Lower leg skin (tissue), 4 donors: ENCODE results near the gene KRT75. TPM values are rescaled to one million over a fixed set of nuclear protein-coding genes. Genes with fewer than 3 reads are reported as not detected.

ENCODE experiments used
- DNase-seq, 2 donors: peaks; one replicate each; pipeline ENCODE4 v3.0.0-alpha.2; 2019; ENCODE audit warnings: low spot score in 2 of 2
- H3K4me3 ChIP-seq: fragments of 200-600 bp; sonication (generic); 2 replicates; pipeline ENCODE4 v1.5.1; 2017; ENCODE audit warnings: mild to moderate bottlenecking, low read depth; ENCODE audit not compliant: poor library complexity, severe bottlenecking
- POLR2A ChIP-seq, 2 donors: fragments of 450-650 bp; IDR thresholded peaks; one replicate each; pipeline ENCODE4 v1.6.1; 2016 to 2017; ENCODE audit warnings: antibody characterized with exemption in 2 of 2, mild to moderate bottlenecking in 1 of 2, moderate library complexity in 1 of 2
- WGBS, 2 donors: methylation state at CpG; one replicate each; pipeline ENCODE4 v1.1.5; 2018; 5-methylcytosine and 5-hydroxymethylcytosine counted together
- intact Hi-C: fragments of 100-400 bp; cut with DNase I; formaldehyde crosslinking; loops from one replicate; pipeline ENCODE4 v1.15.0; 2023; ENCODE audit warnings: low total_unique reads
- total RNA-seq, 4 donors: library from RNA; depleted of rRNA; stranded (reverse); fragments of >200 nt; gene quantifications; one replicate each; pipeline ENCODE4 v1.1.0, GENCODE V29; 2016
- TF ChIP-seq, protein P1 (sequence below), 3 donors: fragments of 450-650 bp; IDR thresholded peaks; one replicate each; pipeline ENCODE4 v1.5.1; 2016; ENCODE audit warnings: antibody characterized with exemption in 3 of 3, mild to moderate bottlenecking in 3 of 3, moderate library complexity in 2 of 3

Gene KRT75
- total RNA-seq, 4 donors from 2014 or later = 1.6 to 31.9 (median 4.9) TPM

DNA sequence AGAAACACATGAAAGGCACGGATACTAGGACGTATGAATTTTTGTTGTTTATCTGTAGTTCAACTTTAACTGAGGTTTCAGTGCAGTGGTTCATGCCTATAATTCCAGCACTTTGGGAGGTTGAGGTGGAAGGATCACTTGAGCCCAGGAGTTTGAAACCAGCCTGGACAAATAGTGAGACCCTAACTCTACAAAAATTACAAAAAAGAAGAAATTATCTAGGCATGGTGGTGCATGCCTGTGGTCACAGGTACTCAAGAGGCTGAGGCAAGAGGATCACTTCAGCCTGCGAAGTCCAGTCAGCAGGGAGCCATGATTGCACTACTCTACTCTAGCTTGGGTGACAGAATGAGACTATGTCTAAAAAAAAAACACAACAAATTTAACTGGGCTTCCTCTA, 9.8 kb upstream of the KRT75 start:
- DNase-seq = no peak
- no peak overlapping the region for H3K4me3 ChIP-seq
- 94 to 97% methylated on average over 3 of the region's 3 CpGs for WGBS, 2 donors
- intact Hi-C loops = no loop called here
- TF ChIP-seq, protein P1, sequence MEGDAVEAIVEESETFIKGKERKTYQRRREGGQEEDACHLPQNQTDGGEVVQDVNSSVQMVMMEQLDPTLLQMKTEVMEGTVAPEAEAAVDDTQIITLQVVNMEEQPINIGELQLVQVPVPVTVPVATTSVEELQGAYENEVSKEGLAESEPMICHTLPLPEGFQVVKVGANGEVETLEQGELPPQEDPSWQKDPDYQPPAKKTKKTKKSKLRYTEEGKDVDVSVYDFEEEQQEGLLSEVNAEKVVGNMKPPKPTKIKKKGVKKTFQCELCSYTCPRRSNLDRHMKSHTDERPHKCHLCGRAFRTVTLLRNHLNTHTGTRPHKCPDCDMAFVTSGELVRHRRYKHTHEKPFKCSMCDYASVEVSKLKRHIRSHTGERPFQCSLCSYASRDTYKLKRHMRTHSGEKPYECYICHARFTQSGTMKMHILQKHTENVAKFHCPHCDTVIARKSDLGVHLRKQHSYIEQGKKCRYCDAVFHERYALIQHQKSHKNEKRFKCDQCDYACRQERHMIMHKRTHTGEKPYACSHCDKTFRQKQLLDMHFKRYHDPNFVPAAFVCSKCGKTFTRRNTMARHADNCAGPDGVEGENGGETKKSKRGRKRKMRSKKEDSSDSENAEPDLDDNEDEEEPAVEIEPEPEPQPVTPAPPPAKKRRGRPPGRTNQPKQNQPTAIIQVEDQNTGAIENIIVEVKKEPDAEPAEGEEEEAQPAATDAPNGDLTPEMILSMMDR (IDR thresholded peaks at IDR 0.05) = no peak
- no peak for TF ChIP-seq POLR2A (IDR thresholded peaks at IDR 0.05)

DNA sequence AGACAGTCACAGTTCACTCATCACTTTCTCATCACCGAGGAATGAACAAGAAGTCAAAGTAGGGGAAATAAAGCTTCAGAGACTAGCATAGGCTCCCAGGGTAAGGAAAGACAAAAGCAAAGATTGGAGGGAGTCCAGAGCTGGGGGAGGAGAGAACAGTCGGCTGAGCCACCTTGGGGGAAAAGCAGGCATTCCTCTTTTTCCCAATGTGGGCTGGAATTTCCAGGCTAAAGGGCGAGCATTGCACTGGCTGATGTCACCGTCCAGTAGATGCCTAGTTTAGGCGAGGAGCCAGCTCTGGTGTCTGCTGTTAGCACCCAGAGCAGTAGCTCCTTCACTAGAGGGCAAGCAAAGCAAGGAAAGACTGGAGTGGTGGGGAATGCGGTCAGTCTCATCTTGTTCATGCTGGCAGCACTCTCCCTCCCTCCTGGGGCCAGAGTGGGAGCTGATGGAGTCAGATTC, 8.5 kb upstream of the KRT75 start:
- WGBS, 2 donors = 41 to 61% methylated on average over 6 of the region's 6 CpGs
- no peak overlapping the region for H3K4me3 ChIP-seq
- TF ChIP-seq POLR2A (IDR thresholded peaks at IDR 0.05) = no peak
- TF ChIP-seq, protein P1 (IDR thresholded peaks at IDR 0.05) = no peak
- peak in 1 of 2 donors; percentile 54 for DNase-seq
- intact Hi-C loops = no loop called here

DNA sequence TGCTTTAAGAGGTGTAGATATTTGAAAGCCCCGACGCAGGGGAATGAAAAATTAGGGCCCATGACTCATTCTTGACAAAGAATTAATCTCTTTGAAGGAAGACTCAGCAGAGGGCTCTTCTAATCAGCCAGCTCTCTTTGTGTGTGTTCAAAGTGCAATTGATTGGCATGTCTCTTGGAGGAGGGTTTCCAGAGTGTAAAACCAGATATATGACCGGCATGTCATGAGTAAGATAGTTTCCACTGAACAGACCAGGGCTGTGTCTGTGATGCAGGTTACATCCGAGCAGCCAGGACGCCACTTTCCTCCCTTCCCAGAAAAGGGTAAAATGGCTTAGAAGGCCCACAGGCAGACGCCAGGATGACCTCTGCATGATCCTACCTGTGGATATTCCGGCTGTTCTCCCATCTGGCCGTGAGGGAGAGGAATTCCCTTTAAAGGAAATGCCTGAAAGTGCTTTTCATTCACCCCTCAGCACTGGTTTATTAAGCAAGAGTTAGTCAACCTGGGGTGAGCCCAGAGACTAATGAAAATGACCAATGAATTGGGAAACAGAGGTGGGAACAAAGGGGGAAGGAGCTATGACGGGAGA, 7.2 kb upstream of the KRT75 start:
- intact Hi-C loops = no loop called here
- WGBS, 2 donors = 63 to 77% methylated on average over 9 of the region's 9 CpGs
- peak in 1 of 2 donors; percentile 29 for DNase-seq
- no peak overlapping the region for H3K4me3 ChIP-seq
- TF ChIP-seq, protein P1 (IDR thresholded peaks at IDR 0.05) = no peak
- TF ChIP-seq POLR2A (IDR thresholded peaks at IDR 0.05) = no peak

GRCh38 chr12:52440821-52441319, 6.7 kb upstream of the KRT75 start:
- H3K4me3 ChIP-seq = no peak overlapping the region
- WGBS, 2 donors = 66 to 79% methylated on average over 5 of the region's 5 CpGs
- TF ChIP-seq, protein P1 (IDR thresholded peaks at IDR 0.05) = no peak
- no peak for TF ChIP-seq POLR2A (IDR thresholded peaks at IDR 0.05)
- intact Hi-C loops = no loop called here
- DNase-seq = peak in 1 of 2 donors; percentile 48

DNA sequence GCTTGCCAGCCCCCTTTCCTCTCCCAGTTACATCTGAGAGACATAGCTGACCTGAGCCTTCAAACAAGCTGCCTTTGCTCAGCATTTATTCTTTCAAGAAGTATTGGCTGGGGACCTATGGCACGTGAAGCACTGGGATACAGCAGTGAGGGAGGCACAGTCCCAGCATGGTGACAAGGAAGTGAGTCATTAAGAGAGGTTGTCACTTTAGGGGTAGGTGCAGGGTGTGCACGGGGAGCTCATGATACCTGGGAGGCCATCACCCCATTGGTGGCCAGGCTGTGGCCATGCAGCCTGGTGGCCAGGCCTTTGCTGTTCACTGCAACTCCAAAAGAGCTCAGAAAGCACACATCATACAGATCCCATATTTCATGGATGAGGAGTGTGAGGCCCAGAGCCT, 5.7 kb upstream of the KRT75 start:
- intact Hi-C loops = no loop called here
- TF ChIP-seq, protein P1 (IDR thresholded peaks at IDR 0.05) = no peak
- TF ChIP-seq POLR2A (IDR thresholded peaks at IDR 0.05) = no peak

DNA sequence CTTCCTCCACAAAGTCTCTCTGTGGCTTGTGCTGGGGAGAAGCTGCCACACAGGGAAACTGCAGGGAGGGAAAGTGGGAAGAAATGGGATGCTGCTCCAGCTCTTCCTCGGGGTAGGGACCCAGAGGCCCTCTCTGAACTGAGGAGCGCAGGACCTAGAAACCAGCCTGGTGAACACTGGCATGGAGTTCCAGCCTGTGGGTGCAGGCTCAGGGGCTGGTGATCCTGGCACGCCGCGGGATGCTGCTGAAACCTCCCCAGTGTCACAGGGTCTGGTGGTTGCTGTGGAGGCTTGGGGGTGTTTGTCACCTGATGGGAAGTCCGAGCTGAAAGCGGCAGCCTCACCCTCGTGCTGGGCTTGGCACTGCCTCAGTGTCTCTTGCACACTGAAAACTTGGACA, 5.2 kb upstream of the KRT75 start:
- DNase-seq = peak in 1 of 2 donors; percentile 59
- intact Hi-C loops = no loop called here
- TF ChIP-seq, protein P1 (IDR thresholded peaks at IDR 0.05) = no peak
- TF ChIP-seq POLR2A (IDR thresholded peaks at IDR 0.05) = no peak
- H3K4me3 ChIP-seq = no peak overlapping the region
- 85 to 92% methylated on average over 6 to 8 of the region's 8 CpGs for WGBS, 2 donors

More for the DNA sequence above, 5.7 kb upstream of the KRT75 start:
- no peak overlapping the region for H3K4me3 ChIP-seq
- WGBS, 2 donors = 61 to 63% methylated on average over 2 of the region's 2 CpGs
- DNase-seq = peak in 1 of 2 donors; percentile 57
